K562 (cell line): Measurements from ENCODE around the gene BET1L. TPM values are rescaled to one million over a fixed set of nuclear protein-coding genes. Genes with fewer than 3 reads are reported as not detected.

Experiments
- ARID3B ChIP-seq: fragments of 250-450 bp; sonication (Bioruptor Pico); IDR thresholded peaks from 2 replicates; pipeline ENCODE4 v1.4.0; 2020; ENCODE audit warnings: borderline replicate concordance
- BMI1 ChIP-seq: fragments of 150-350 bp; IDR thresholded peaks from 2 replicates; pipeline ENCODE4 v1.6.1; 2014; ENCODE audit warnings: low read length
- CBFB ChIP-seq: sonication (generic); formaldehyde crosslinking; IDR thresholded peaks from 2 replicates; pipeline ENCODE4 v1.4.0; 2020; ENCODE audit warnings: mild to moderate bottlenecking, missing genetic modification reagents
- FOSL1 ChIP-seq: fragments of 200-800 bp; sonication (Bioruptor generic); conservative IDR thresholded peaks from 2 replicates; pipeline ENCODE4 v1.6.1; 2016; ENCODE audit warnings: missing genetic modification characterization, missing compliant biosample characterization
- HMG20A ChIP-seq: fragments of 450-650 bp; formaldehyde crosslinking; conservative IDR thresholded peaks from 2 replicates; pipeline ENCODE4 v1.4.0; 2020; ENCODE audit warnings: mild to moderate bottlenecking, mixed read lengths
- HNRNPK ChIP-seq: fragments of 200-400 bp; formaldehyde crosslinking; IDR thresholded peaks from one replicate; pipeline ENCODE4 v1.6.1; 2018; ENCODE audit warnings: mild to moderate bottlenecking, low read depth, low read length; ENCODE audit not compliant: poor library complexity, severe bottlenecking
- KDM1A ChIP-seq, 2 experiments: fragments of 450-650 bp; IDR thresholded peaks; 2 replicates each; pipeline ENCODE4 v1.6.1; 2016; ENCODE audit warnings: mild to moderate bottlenecking in 2 of 2
- MCM5 ChIP-seq: fragments of 450-650 bp; IDR thresholded peaks from 2 replicates; pipeline ENCODE4 v1.6.1; 2016; ENCODE audit warnings: low read depth
- MEF2A ChIP-seq: IDR thresholded peaks from 2 replicates; pipeline ENCODE4 v1.6.1; 2011; ENCODE audit warnings: low read depth, mild to moderate bottlenecking, low read length, moderate library complexity; ENCODE audit not compliant: control insufficient read depth
- NCOA6 ChIP-seq: fragments of 450-650 bp; IDR thresholded peaks from 2 replicates; pipeline ENCODE4 v1.6.1; 2017; ENCODE audit warnings: mild to moderate bottlenecking
- NFE2L1 ChIP-seq: fragments of 450-650 bp; IDR thresholded peaks from 2 replicates; pipeline ENCODE4 v1.6.1; 2016; ENCODE audit warnings: missing genetic modification characterization, low read depth, mild to moderate bottlenecking, missing compliant biosample characterization, moderate library complexity, borderline replicate concordance
- PATZ1 ChIP-seq: fragments of 250-450 bp; sonication (Bioruptor Pico); IDR thresholded peaks from 2 replicates; pipeline ENCODE4 v1.5.0; 2020; ENCODE audit warnings: mild to moderate bottlenecking, borderline replicate concordance
- RBFOX2 ChIP-seq: fragments of 200-400 bp; formaldehyde crosslinking; IDR thresholded peaks from 2 replicates; pipeline ENCODE4 v1.6.1; 2017; ENCODE audit warnings: low read depth, mild to moderate bottlenecking, low read length, moderate library complexity
- RBM14 ChIP-seq: fragments of 200-400 bp; formaldehyde crosslinking; IDR thresholded peaks from 2 replicates; pipeline ENCODE4 v1.6.1; 2018; ENCODE audit warnings: low read depth, mild to moderate bottlenecking, low read length, moderate library complexity, borderline replicate concordance; ENCODE audit not compliant: insufficient read depth
- SIN3B ChIP-seq: fragments of 450-650 bp; IDR thresholded peaks from 2 replicates; pipeline ENCODE4 v1.6.1; 2017; ENCODE audit warnings: low read depth, mild to moderate bottlenecking, moderate library complexity
- SIRT6 ChIP-seq: IDR thresholded peaks from one replicate; pipeline ENCODE4 v1.6.1; 2012; ENCODE audit warnings: low read depth, mild to moderate bottlenecking, control low read depth, inconsistent platforms, low read length, moderate library complexity
- STAT5A ChIP-seq: IDR thresholded peaks from 2 replicates; pipeline ENCODE4 v1.6.1; 2012; ENCODE audit warnings: low read length, inconsistent platforms, borderline replicate concordance
- TAF9B ChIP-seq: fragments of 450-650 bp; IDR thresholded peaks from 2 replicates; pipeline ENCODE4 v1.6.1; 2018; ENCODE audit warnings: mild to moderate bottlenecking; ENCODE audit not compliant: partially characterized antibody
- YY1 ChIP-seq, 3 experiments: IDR thresholded peaks; 2 replicates each; pipeline ENCODE4 v1.6.1; 2011; ENCODE audit warnings: low read length in 2 of 3, mild to moderate bottlenecking in 2 of 3, moderate library complexity in 2 of 3, borderline replicate concordance in 1 of 3, control low read depth in 1 of 3, low read depth in 1 of 3; ENCODE audit not compliant: insufficient read depth in 3 of 3, insufficient replicate concordance in 2 of 3, control insufficient read depth in 1 of 3, insufficient read length in 1 of 3; ENCODE audit errors: extremely low read depth in 1 of 3
- ZBTB1 ChIP-seq: sonication (generic); formaldehyde crosslinking; IDR thresholded peaks from 2 replicates; pipeline ENCODE4 v1.8.1; 2023; ENCODE audit warnings: missing genetic modification reagents, low read depth, mild to moderate bottlenecking, borderline replicate concordance
- ZFPM2 ChIP-seq: fragments of 250-450 bp; sonication (Bioruptor Pico); IDR thresholded peaks from 2 replicates; pipeline ENCODE4 v1.5.1; 2022; ENCODE audit warnings: mild to moderate bottlenecking
- ZNF133 ChIP-seq: fragments of 250-450 bp; sonication (Bioruptor Pico); IDR thresholded peaks from 2 replicates; pipeline ENCODE4 v1.4.0; 2020; ENCODE audit warnings: mild to moderate bottlenecking
- ZNF589 ChIP-seq: fragments of 200-800 bp; sonication (Bioruptor generic); IDR thresholded peaks from 2 replicates; pipeline ENCODE4 v1.6.1; 2016; ENCODE audit warnings: low read depth, missing genetic modification characterization, missing compliant biosample characterization
- ZNF785 ChIP-seq: fragments of 250-450 bp; sonication (Bioruptor Pico); IDR thresholded peaks from 2 replicates; pipeline ENCODE4 v1.4.0; 2020; ENCODE audit warnings: mild to moderate bottlenecking
- ZSCAN32 ChIP-seq: fragments of 450-650 bp; formaldehyde crosslinking; IDR thresholded peaks from 2 replicates; pipeline ENCODE4 v1.4.0; 2020; ENCODE audit warnings: mild to moderate bottlenecking, moderate library complexity
- polyA plus RNA-seq, 8 experiments: library from polyadenylated mRNA; depleted of rRNA in 4 of 8; stranded (reverse) in 5 of 8; unstranded in 3 of 8; fragments of >200 nt; fragmentation: Nextera tagmentation in 2 of 8; fragmentation: Illumina TruSeq in 1 of 8; extraction: Ambion mirVana in 2 of 8; extraction: Trizol in 1 of 8; gene quantifications; 2 replicates each; pipeline versions ENCODE4 v1.2.1 to v1.2.3, GENCODE V29; 2011 to 2014; ENCODE audit warnings: inconsistent platforms in 1 of 8, missing spikeins in 1 of 8
- total RNA-seq, 7 experiments: library from RNA; depleted of rRNA in 6 of 7; stranded (reverse); fragments of >200 nt in 6 of 7; fragmentation: Illumina TruSeq in 2 of 7; extraction: Trizol in 2 of 7; gene quantifications; 2 replicates each; pipeline versions ENCODE4 v1.2.1 to v1.2.3, GENCODE V29; 2011 to 2021; ENCODE audit warnings: low replicate concordance in 1 of 7

The BET1L gene
- total and polyA plus RNA-seq, 9 of the 15 experiments (the other 6 are each of a cell fraction or from before 2014, with no cell fraction given) = 9.9 to 69.1 (median 19.9) TPM

GRCh38 chr11:208181-208916, 1.1 kb upstream of the BET1L start (continued):
- TF ChIP-seq YY1 (IDR thresholded peaks at IDR 0.05; ENCODE audit: borderline replicate concordance in 1 of 3, control insufficient read depth in 1 of 3, extremely low read depth in 1 of 3, insufficient read depth in 3 of 3, insufficient read length in 1 of 3, insufficient replicate concordance in 2 of 3, low read depth in 1 of 3, low read length in 2 of 3) (peak in 2 of 3 experiments; percentile 67 to 76), NFE2L1 (tag) (no peak), SIN3B (peak; percentile 42), KDM1A (IDR thresholded peaks at IDR 0.05) (no peak), PATZ1 (CRISPR knock-in tag) (no peak), HMG20A (CRISPR knock-in tag) (no peak), RBFOX2 (peak; percentile 35), ZNF133 (CRISPR knock-in tag) (no peak), ZSCAN32 (CRISPR knock-in tag) (no peak), HNRNPK (no peak), TAF9B (no peak), SIRT6 (no peak), RBM14 (0 out of 2 replicates have a peak, but pooled peaks have one; percentile 10), ZFPM2 (CRISPR knock-in tag) (no peak), NCOA6 (no peak), MCM5 (no peak), ZNF589 (CRISPR knock-in tag) (no peak), BMI1 (no peak), MEF2A (no peak), ZBTB1 (peak; percentile 57; the same call in 1 of the 2 replicates), ZNF785 (CRISPR knock-in tag) (no peak), STAT5A (no peak), ARID3B (CRISPR knock-in tag) (no peak), FOSL1 (tag) (no peak), CBFB (CRISPR knock-in tag) (no peak)
